Panc1 (cell line): ENCODE measurements around the gene ISG20L2.

Experiments used
- POLR2AphosphoS5 ChIP-seq: IDR thresholded peaks from 2 replicates; pipeline ENCODE4 v1.6.1; 2012; ENCODE audit warnings: mild to moderate bottlenecking, low read depth, low read length, moderate library complexity
- SIN3A ChIP-seq: IDR thresholded peaks from 2 replicates; pipeline ENCODE4 v1.6.1; 2012; ENCODE audit warnings: low read depth, mild to moderate bottlenecking, low read length, moderate library complexity, borderline replicate concordance; ENCODE audit not compliant: insufficient read depth
- TCF7L2 ChIP-seq: IDR thresholded peaks from 2 replicates; pipeline ENCODE4 v1.6.1; 2011; ENCODE audit warnings: mild to moderate bottlenecking, low read depth, low read length, inconsistent platforms
- TF ChIP-seq, protein P1 (sequence below): fragments of 450-650 bp; IDR thresholded peaks from 2 replicates; pipeline ENCODE4 v1.5.1; 2017; ENCODE audit warnings: mild to moderate bottlenecking
- TF ChIP-seq, protein P2 (sequence below), 2 experiments: IDR thresholded peaks; 2 replicates each; pipeline ENCODE4 v1.6.1; 2011 to 2012; ENCODE audit warnings: low read depth in 2 of 2, control low read depth in 1 of 2, low read length in 1 of 2, mild to moderate bottlenecking in 1 of 2, moderate library complexity in 1 of 2; ENCODE audit not compliant: insufficient read depth in 1 of 2

DNA sequence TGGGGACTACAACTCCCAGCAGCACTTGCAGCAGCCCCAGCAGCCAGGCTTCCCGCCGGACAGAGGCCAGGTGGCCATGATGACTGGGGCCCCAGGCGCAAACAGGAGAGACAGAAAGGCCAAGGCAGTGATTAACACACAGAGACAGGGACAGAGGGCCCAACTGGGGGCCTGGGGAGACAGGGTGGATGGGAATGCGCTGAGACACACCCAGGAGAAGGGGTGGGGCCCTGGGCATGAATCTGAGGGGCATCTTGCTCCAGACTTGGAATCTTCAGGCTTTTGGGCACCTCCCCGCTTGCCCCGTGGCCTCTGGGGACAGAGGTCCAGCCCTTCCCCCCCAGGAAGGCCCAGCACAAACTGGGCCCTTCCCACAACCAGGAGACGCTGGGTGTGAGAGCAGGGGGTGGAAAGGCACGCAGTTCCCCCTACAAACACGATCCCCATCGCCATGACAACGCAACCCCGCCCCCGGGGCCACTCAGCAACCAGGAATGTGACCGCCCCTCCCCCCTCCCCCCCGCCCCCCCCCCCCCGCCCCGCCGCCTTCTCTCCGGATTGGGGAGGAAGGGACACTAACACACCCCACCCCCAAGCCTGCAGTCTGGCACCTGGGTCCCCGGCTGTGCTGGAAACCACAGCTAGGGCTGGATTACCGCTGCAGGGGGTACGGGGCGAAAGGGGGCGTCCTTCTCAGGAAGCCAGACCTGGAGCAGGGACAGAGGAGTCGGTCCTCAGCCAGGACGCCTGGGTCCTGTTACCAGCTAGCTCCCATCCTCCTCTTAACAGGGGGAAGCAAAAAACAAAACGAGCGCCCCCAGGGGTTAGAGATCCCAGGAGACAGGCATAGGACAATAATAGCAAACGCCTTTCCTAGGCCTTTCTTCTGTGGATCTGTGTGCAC is 18.4 kb upstream of the ISG20L2 start:
- TF ChIP-seq POLR2AphosphoS5 (0 out of 2 replicates have a peak, but pooled peaks have one; percentile 47), SIN3A (no peak), TCF7L2 (no peak)
- TF ChIP-seq, protein P1, sequence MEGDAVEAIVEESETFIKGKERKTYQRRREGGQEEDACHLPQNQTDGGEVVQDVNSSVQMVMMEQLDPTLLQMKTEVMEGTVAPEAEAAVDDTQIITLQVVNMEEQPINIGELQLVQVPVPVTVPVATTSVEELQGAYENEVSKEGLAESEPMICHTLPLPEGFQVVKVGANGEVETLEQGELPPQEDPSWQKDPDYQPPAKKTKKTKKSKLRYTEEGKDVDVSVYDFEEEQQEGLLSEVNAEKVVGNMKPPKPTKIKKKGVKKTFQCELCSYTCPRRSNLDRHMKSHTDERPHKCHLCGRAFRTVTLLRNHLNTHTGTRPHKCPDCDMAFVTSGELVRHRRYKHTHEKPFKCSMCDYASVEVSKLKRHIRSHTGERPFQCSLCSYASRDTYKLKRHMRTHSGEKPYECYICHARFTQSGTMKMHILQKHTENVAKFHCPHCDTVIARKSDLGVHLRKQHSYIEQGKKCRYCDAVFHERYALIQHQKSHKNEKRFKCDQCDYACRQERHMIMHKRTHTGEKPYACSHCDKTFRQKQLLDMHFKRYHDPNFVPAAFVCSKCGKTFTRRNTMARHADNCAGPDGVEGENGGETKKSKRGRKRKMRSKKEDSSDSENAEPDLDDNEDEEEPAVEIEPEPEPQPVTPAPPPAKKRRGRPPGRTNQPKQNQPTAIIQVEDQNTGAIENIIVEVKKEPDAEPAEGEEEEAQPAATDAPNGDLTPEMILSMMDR = no peak; the same call in 1 of the 2 replicates
- TF ChIP-seq, protein P2, sequence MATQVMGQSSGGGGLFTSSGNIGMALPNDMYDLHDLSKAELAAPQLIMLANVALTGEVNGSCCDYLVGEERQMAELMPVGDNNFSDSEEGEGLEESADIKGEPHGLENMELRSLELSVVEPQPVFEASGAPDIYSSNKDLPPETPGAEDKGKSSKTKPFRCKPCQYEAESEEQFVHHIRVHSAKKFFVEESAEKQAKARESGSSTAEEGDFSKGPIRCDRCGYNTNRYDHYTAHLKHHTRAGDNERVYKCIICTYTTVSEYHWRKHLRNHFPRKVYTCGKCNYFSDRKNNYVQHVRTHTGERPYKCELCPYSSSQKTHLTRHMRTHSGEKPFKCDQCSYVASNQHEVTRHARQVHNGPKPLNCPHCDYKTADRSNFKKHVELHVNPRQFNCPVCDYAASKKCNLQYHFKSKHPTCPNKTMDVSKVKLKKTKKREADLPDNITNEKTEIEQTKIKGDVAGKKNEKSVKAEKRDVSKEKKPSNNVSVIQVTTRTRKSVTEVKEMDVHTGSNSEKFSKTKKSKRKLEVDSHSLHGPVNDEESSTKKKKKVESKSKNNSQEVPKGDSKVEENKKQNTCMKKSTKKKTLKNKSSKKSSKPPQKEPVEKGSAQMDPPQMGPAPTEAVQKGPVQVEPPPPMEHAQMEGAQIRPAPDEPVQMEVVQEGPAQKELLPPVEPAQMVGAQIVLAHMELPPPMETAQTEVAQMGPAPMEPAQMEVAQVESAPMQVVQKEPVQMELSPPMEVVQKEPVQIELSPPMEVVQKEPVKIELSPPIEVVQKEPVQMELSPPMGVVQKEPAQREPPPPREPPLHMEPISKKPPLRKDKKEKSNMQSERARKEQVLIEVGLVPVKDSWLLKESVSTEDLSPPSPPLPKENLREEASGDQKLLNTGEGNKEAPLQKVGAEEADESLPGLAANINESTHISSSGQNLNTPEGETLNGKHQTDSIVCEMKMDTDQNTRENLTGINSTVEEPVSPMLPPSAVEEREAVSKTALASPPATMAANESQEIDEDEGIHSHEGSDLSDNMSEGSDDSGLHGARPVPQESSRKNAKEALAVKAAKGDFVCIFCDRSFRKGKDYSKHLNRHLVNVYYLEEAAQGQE (IDR thresholded peaks at IDR 0.05; ENCODE audit: insufficient read depth in 1 of 2, low read depth in 2 of 2, low read length in 1 of 2) = no peak
